Prostate gland (tissue), 2 donors: ENCODE data around the gene CREG1.

Source experiments
- POLR2A ChIP-seq: fragments of 450-650 bp; IDR thresholded peaks from one replicate; pipeline ENCODE4 v1.6.1; 2016; ENCODE audit warnings: antibody characterized with exemption, mild to moderate bottlenecking
- POLR2AphosphoS5 ChIP-seq: sonication (generic); formaldehyde crosslinking; IDR thresholded peaks from one replicate; pipeline ENCODE4 v1.6.1; 2017; ENCODE audit warnings: antibody characterized with exemption
- TF ChIP-seq, protein P1 (sequence below), 4 experiments: fragments of 200-600 bp in 2 of 4; fragments of 450-650 bp in 2 of 4; sonication (generic) in 2 of 4; IDR thresholded peaks; 1 replicate in 3 of 4; 2 replicates in 1 of 4; pipeline ENCODE4 v1.5.1; 2016 to 2019; ENCODE audit warnings: antibody characterized with exemption in 4 of 4, mild to moderate bottlenecking in 2 of 4, moderate library complexity in 2 of 4

DNA sequence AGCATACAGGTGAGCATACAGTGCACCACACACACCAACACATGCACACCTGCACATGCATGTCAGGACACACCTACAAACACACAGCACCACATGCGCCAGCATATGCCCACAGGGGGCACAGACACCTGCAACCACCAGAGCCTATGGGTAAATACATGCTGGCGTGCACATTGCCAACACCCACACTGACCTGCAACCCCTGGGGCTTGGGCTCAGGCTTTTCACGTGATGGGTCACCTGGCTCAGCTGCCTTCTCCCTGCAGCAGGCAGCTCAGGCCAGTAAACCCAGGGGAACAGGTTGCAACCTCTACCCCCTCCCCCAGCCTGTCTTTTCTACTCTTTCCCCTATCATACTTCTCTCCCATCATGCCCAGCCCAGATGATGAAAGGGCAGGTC lies 43.3 kb downstream of the CREG1 start:
- TF ChIP-seq, protein P1, sequence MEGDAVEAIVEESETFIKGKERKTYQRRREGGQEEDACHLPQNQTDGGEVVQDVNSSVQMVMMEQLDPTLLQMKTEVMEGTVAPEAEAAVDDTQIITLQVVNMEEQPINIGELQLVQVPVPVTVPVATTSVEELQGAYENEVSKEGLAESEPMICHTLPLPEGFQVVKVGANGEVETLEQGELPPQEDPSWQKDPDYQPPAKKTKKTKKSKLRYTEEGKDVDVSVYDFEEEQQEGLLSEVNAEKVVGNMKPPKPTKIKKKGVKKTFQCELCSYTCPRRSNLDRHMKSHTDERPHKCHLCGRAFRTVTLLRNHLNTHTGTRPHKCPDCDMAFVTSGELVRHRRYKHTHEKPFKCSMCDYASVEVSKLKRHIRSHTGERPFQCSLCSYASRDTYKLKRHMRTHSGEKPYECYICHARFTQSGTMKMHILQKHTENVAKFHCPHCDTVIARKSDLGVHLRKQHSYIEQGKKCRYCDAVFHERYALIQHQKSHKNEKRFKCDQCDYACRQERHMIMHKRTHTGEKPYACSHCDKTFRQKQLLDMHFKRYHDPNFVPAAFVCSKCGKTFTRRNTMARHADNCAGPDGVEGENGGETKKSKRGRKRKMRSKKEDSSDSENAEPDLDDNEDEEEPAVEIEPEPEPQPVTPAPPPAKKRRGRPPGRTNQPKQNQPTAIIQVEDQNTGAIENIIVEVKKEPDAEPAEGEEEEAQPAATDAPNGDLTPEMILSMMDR (IDR thresholded peaks at IDR 0.05) = no peak
- TF ChIP-seq POLR2A (no peak), POLR2AphosphoS5 (no peak)
